ENCODE results near the gene EML3.
"Not testable (repeated sequence)": the region's sequence is repeated elsewhere in the genome, so short reads cannot be mapped to it uniquely, and the experiment has no call there.

Gene EML3

GRCh38 chr11:62588966-62589637 lies 23.5 kb downstream of the EML3 start:
- TF ChIP-seq, protein P1, sequence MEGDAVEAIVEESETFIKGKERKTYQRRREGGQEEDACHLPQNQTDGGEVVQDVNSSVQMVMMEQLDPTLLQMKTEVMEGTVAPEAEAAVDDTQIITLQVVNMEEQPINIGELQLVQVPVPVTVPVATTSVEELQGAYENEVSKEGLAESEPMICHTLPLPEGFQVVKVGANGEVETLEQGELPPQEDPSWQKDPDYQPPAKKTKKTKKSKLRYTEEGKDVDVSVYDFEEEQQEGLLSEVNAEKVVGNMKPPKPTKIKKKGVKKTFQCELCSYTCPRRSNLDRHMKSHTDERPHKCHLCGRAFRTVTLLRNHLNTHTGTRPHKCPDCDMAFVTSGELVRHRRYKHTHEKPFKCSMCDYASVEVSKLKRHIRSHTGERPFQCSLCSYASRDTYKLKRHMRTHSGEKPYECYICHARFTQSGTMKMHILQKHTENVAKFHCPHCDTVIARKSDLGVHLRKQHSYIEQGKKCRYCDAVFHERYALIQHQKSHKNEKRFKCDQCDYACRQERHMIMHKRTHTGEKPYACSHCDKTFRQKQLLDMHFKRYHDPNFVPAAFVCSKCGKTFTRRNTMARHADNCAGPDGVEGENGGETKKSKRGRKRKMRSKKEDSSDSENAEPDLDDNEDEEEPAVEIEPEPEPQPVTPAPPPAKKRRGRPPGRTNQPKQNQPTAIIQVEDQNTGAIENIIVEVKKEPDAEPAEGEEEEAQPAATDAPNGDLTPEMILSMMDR (conservative IDR thresholded peaks at IDR 0.05; ENCODE audit: low read depth, low read length): peak; percentile 53; the same call in 1 of the 2 replicates
- Histone ChIP-seq H3K4me2 (no peak overlapping the region), H3K36me3 (ENCODE audit: insufficient read depth) (no peaks in the 10 kb centered on the region), H3K27me3 (ENCODE audit: insufficient read depth, low read depth) (no peaks in the 10 kb centered on the region), H4K20me1 (ENCODE audit: insufficient read depth) (no peaks in the 10 kb centered on the region), H3K27ac (peak overlapping the region; percentile 17; the same call in 1 of the 2 replicates), H3K9ac (no peak overlapping the region), H3K4me3 (IDR thresholded peaks at IDR 0.05; ENCODE audit: insufficient read depth, low read depth, low read length) (no peak overlapping the region), H3K4me1 (ENCODE audit: low read depth, poor library complexity, severe bottlenecking) (peaks cover 35% of the 10 kb centered on the region), H3K79me2 (ENCODE audit: insufficient read depth, low read depth) (peaks cover 20% of the 10 kb centered on the region), H2AFZ (ENCODE audit: low read depth) (no peak overlapping the region)

DNA sequence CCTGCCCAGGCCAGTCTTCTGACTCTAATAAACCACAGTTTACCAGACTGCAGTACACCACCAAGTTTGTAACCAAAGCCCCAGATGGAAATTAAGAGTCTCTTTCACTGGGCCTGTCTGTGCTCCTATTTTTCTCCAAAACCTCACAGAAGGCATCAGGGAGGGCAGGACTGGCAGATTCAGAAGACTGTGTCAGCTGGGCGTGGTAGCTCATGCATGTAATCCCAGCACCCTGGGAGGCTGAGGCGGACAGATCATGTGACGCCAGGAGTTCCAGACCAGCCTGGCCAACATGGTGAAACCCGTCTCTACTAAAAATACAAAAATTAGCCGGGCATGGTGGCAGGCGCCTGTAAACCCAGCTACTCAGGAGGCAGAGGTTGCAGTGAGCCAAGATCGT lies 27.2 kb downstream of the EML3 start:
- not testable (repeated sequence) for H3K4me2 ChIP-seq; H3K4me3 ChIP-seq (IDR thresholded peaks at IDR 0.05; ENCODE audit: insufficient read depth, low read depth, low read length); H2AFZ ChIP-seq (ENCODE audit: low read depth); H3K36me3 ChIP-seq (ENCODE audit: insufficient read depth); H4K20me1 ChIP-seq (ENCODE audit: insufficient read depth); H3K27me3 ChIP-seq (ENCODE audit: insufficient read depth, low read depth); H3K27ac ChIP-seq; H3K9ac ChIP-seq
- peaks cover 13% of the 10 kb centered on the region for H3K4me1 ChIP-seq (ENCODE audit: low read depth, poor library complexity, severe bottlenecking)
- peaks cover 11% of the 10 kb centered on the region for H3K79me2 ChIP-seq (ENCODE audit: insufficient read depth, low read depth)

DNA sequence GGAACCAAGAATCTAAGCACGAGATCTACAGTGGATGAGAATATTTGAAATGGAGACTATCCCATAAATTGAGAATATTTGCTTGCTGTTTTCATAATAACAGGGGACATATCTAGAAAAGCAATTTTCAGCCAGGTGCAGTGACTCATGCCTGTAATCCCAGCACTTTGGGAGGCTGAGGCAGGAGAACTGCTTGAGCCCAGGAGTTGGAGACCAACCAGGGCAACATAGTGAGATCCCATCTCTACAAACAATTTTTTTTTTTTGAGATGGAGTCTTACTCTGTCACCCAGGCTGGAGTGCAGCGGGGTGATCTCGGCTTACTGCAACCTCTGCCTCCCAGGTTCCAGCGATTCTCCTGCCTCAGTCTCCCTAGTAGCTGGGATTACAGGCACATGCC lies 30.8 kb downstream of the EML3 start:
- H3K27ac ChIP-seq; H3K4me1 ChIP-seq (ENCODE audit: low read depth, poor library complexity, severe bottlenecking); H3K36me3 ChIP-seq (ENCODE audit: insufficient read depth); H3K9ac ChIP-seq; H3K79me2 ChIP-seq (ENCODE audit: insufficient read depth, low read depth); H3K4me3 ChIP-seq (IDR thresholded peaks at IDR 0.05; ENCODE audit: insufficient read depth, low read depth, low read length); H2AFZ ChIP-seq (ENCODE audit: low read depth); H3K4me2 ChIP-seq; H3K27me3 ChIP-seq (ENCODE audit: insufficient read depth, low read depth); H4K20me1 ChIP-seq (ENCODE audit: insufficient read depth): not testable (repeated sequence)

DNA sequence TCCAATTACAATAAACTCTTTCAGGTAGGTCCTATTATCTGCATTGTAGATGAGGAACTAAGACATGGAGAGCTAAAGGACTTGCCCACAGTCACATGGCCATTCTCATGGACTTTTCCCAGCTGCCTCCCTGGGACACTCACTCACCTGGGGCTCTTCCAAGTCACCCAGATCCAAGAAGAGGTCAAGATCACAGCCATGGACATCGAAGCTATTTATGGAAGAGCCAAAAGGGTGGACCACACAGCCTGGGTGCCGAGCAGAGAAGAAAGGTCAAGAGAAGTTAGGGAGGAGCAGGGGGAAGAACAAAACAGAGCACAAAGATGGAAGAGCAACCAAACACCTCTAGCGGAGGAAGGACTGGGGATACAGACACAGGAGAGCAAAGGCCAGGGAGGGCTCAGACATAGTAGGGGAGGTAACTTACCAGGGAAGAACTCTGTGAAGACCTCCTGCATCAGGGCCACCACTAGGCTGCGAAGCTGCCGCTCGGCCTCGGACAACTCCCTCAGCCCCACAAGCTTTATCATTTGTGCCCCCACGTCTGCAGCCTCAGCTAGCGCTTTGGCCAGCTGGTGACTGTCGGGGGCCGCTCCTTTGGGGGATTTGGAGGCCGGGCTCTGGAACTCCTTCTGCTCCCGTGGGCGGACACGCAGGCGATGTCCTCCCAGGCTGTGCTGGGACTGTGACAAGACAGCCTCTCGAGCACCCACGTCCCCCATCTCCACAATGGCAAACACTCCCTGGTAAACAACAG lies 31.4 kb downstream of the EML3 start:
- H3K36me3 ChIP-seq (ENCODE audit: insufficient read depth): no peaks in the 10 kb centered on the region
- no peaks in the 10 kb centered on the region for H4K20me1 ChIP-seq (ENCODE audit: insufficient read depth)
- H3K27me3 ChIP-seq (ENCODE audit: insufficient read depth, low read depth): no peaks in the 10 kb centered on the region
- H3K4me3 ChIP-seq (IDR thresholded peaks at IDR 0.05; ENCODE audit: insufficient read depth, low read depth, low read length): no peak overlapping the region
- no peak overlapping the region for H3K9ac ChIP-seq
- H3K27ac ChIP-seq: no peak overlapping the region
- no peaks in the 10 kb centered on the region for H3K79me2 ChIP-seq (ENCODE audit: insufficient read depth, low read depth)
- H2AFZ ChIP-seq (ENCODE audit: low read depth): no peak overlapping the region
- H3K4me1 ChIP-seq (ENCODE audit: low read depth, poor library complexity, severe bottlenecking): no peaks in the 10 kb centered on the region
- H3K4me2 ChIP-seq: no peak overlapping the region
- TF ChIP-seq, protein P1 (conservative IDR thresholded peaks at IDR 0.05; ENCODE audit: low read depth, low read length): no peak

GRCh38 chr11:62579252-62579651 lies 33.3 kb downstream of the EML3 start:
- Histone ChIP-seq H3K4me1 (ENCODE audit: low read depth, poor library complexity, severe bottlenecking) (peaks cover 6% of the 10 kb centered on the region), H2AFZ (ENCODE audit: low read depth) (no peak overlapping the region), H3K79me2 (ENCODE audit: insufficient read depth, low read depth) (no peaks in the 10 kb centered on the region), H3K36me3 (ENCODE audit: insufficient read depth) (0 out of 2 replicates have a peak, but pooled peaks cover 4% of the 10 kb centered on the region), H4K20me1 (ENCODE audit: insufficient read depth) (no peaks in the 10 kb centered on the region), H3K4me2 (no peak overlapping the region), H3K4me3 (IDR thresholded peaks at IDR 0.05; ENCODE audit: insufficient read depth, low read depth, low read length) (no peak overlapping the region), H3K27ac (no peak overlapping the region), H3K9ac (no peak overlapping the region), H3K27me3 (ENCODE audit: insufficient read depth, low read depth) (no peaks in the 10 kb centered on the region)
- TF ChIP-seq, protein P1 (conservative IDR thresholded peaks at IDR 0.05; ENCODE audit: low read depth, low read length): no peak

Data from KMS-11 (cell line).